ENCODE data around the gene DNAJC7.

DNA sequence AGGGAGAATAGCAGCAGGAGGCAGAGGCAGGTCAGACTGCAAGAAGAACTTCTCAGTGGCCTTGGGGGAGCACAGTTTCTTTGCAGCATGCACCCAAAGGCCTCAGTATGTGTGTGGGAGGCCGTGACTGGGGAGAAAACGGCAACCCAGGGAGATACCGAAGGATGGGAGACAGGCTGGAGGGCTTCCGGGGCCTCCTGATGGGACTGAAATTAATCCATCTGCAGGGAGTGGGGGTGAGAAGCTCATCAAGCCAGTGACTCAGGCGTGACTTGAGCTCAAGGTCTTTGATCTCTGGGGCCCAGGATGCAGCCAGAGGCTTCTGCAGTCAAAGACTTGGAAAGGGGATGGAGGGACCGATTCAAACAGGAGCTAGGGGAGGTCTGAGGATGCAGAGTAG is 38.3 kb upstream of the DNAJC7 start:
- TF ChIP-seq, protein P1, sequence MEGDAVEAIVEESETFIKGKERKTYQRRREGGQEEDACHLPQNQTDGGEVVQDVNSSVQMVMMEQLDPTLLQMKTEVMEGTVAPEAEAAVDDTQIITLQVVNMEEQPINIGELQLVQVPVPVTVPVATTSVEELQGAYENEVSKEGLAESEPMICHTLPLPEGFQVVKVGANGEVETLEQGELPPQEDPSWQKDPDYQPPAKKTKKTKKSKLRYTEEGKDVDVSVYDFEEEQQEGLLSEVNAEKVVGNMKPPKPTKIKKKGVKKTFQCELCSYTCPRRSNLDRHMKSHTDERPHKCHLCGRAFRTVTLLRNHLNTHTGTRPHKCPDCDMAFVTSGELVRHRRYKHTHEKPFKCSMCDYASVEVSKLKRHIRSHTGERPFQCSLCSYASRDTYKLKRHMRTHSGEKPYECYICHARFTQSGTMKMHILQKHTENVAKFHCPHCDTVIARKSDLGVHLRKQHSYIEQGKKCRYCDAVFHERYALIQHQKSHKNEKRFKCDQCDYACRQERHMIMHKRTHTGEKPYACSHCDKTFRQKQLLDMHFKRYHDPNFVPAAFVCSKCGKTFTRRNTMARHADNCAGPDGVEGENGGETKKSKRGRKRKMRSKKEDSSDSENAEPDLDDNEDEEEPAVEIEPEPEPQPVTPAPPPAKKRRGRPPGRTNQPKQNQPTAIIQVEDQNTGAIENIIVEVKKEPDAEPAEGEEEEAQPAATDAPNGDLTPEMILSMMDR (IDR thresholded peaks at IDR 0.05): no peak
- TF ChIP-seq EP300 (IDR thresholded peaks at IDR 0.05): no peak
- no peak for TF ChIP-seq POLR2A (IDR thresholded peaks at IDR 0.05)
- no peak for TF ChIP-seq POLR2AphosphoS5 (IDR thresholded peaks at IDR 0.05)
